CD14-positive monocyte (primary cell): ENCODE measurements around the gene C4B. TPM values are rescaled to one million over a fixed set of nuclear protein-coding genes. Genes with fewer than 3 reads are reported as not detected.

Experiments used
- DNase-seq, 3 donors: peaks; one replicate each; pipeline ENCODE4 v3.0.0-alpha.2; 2011 to 2022
- H2AFZ ChIP-seq: 2 replicates; pipeline ENCODE4 v1.6.0; 2012; ENCODE audit warnings: mild to moderate bottlenecking, low read depth, low read length, inconsistent platforms; ENCODE audit not compliant: insufficient read depth, poor library complexity, severe bottlenecking
- H3K27ac ChIP-seq, 2 donors: 1 replicate in 1 of 2; 2 replicates in 1 of 2; pipeline ENCODE4 v1.5.1; 2012 to 2013; ENCODE audit warnings: low read length in 2 of 2, control low read depth in 1 of 2, inconsistent platforms in 1 of 2, low read depth in 1 of 2, mild to moderate bottlenecking in 1 of 2
- H3K27me3 ChIP-seq, 2 donors: one replicate each; pipeline versions ENCODE4 v1.6.0 to v1.6.1; 2011 to 2013; ENCODE audit warnings: low read length in 2 of 2; ENCODE audit not compliant: control insufficient read depth in 2 of 2, insufficient read depth in 2 of 2
- H3K36me3 ChIP-seq, 2 donors: replicated peaks in 1 of 2; 1 replicate in 1 of 2; 2 replicates in 1 of 2; pipeline versions ENCODE4 v1.5.1 to v1.6.1; 2012 to 2013; ENCODE audit warnings: low read length in 2 of 2, control low read depth in 1 of 2, inconsistent platforms in 1 of 2, mild to moderate bottlenecking in 1 of 2; ENCODE audit not compliant: insufficient read depth in 2 of 2, control insufficient read depth in 1 of 2
- H3K4me1 ChIP-seq, 2 donors: 1 replicate in 1 of 2; 2 replicates in 1 of 2; pipeline versions ENCODE4 v1.5.1 to v1.6.1; 2012 to 2013; ENCODE audit warnings: low read length in 2 of 2, control low read depth in 1 of 2, inconsistent platforms in 1 of 2, mild to moderate bottlenecking in 1 of 2, moderate library complexity in 1 of 2; ENCODE audit not compliant: insufficient read depth in 2 of 2, control insufficient read depth in 1 of 2
- H3K4me2 ChIP-seq: replicated peaks from 2 replicates; pipeline ENCODE3; 2012; ENCODE audit warnings: low read length, moderate library complexity, mild to moderate bottlenecking; ENCODE audit not compliant: poor library complexity, severe bottlenecking; ENCODE audit errors: extremely low read depth
- H3K4me3 ChIP-seq, 3 experiments: fragments of 200-600 bp in 1 of 3; sonication (generic) in 1 of 3; replicated peaks in 1 of 3; 1 replicate in 2 of 3; 2 replicates in 1 of 3; pipeline ENCODE4 v1.5.1; 2011 to 2013; ENCODE audit warnings: low read length in 3 of 3, mild to moderate bottlenecking in 3 of 3, control low read depth in 2 of 3, low read depth in 2 of 3, inconsistent platforms in 1 of 3, moderate library complexity in 1 of 3
- H3K79me2 ChIP-seq: 2 replicates; pipeline ENCODE4 v1.6.0; 2012; ENCODE audit warnings: mild to moderate bottlenecking, control low read depth, inconsistent platforms, low read length, moderate library complexity; ENCODE audit not compliant: insufficient read depth
- H3K9ac ChIP-seq: 2 replicates; pipeline ENCODE4 v1.6.0; 2017; ENCODE audit warnings: low read length, mild to moderate bottlenecking; ENCODE audit not compliant: insufficient read depth, poor library complexity, severe bottlenecking
- H3K9me3 ChIP-seq, 2 donors: replicated peaks in 1 of 2; 1 replicate in 1 of 2; 2 replicates in 1 of 2; pipeline versions ENCODE4 v1.5.1 to v1.6.1; 2012 to 2013; ENCODE audit warnings: low read length in 2 of 2, control low read depth in 1 of 2; ENCODE audit not compliant: control insufficient read depth in 1 of 2, insufficient read depth in 1 of 2
- H4K20me1 ChIP-seq: 2 replicates; pipeline ENCODE4 v1.6.0; 2012; ENCODE audit warnings: mild to moderate bottlenecking, low read length, control low read depth, moderate library complexity; ENCODE audit not compliant: insufficient read depth
- H3K27ac Mint-ChIP-seq, 7 donors: one replicate each; pipeline ENCODE4 v1.8.0; 2020; ENCODE audit warnings: mild to moderate bottlenecking in 7 of 7, mixed read lengths in 7 of 7, moderate library complexity in 6 of 7, inconsistent platforms in 2 of 7
- H3K27me3 Mint-ChIP-seq, 3 donors: one replicate each; pipeline ENCODE4 v1.8.0; 2021 to 2022; ENCODE audit warnings: low read depth in 3 of 3, mild to moderate bottlenecking in 3 of 3, mixed read lengths in 3 of 3, moderate library complexity in 3 of 3, inconsistent platforms in 1 of 3
- H3K36me3 Mint-ChIP-seq, 2 donors: one replicate each; pipeline ENCODE4 v1.8.0; 2020; ENCODE audit warnings: mixed read lengths in 2 of 2, inconsistent platforms in 1 of 2, mild to moderate bottlenecking in 1 of 2
- H3K4me1 Mint-ChIP-seq: one replicate; pipeline ENCODE4 v1.8.0; 2020; ENCODE audit warnings: mild to moderate bottlenecking, mixed read lengths
- H3K4me3 Mint-ChIP-seq, 2 donors: one replicate each; pipeline ENCODE4 v1.8.0; 2020; ENCODE audit warnings: mild to moderate bottlenecking in 2 of 2, mixed read lengths in 2 of 2, moderate library complexity in 1 of 2
- H3K9me3 Mint-ChIP-seq, 7 donors: one replicate each; pipeline ENCODE4 v1.8.0; 2020 to 2022; ENCODE audit warnings: mixed read lengths in 7 of 7, mild to moderate bottlenecking in 6 of 7, moderate library complexity in 6 of 7, inconsistent platforms in 2 of 7
- CTCF ChIP-seq: fragments of 200-600 bp; IDR thresholded peaks from one replicate; pipeline ENCODE4 v1.8.0; 2022; ENCODE audit warnings: antibody characterized with exemption, mild to moderate bottlenecking
- WGBS: methylation state at CpG from one replicate; pipeline ENCODE4 v1.1.5; 2013; ENCODE audit warnings: missing lambda C conversion rate; ENCODE audit not compliant: insufficient coverage; 5-methylcytosine and 5-hydroxymethylcytosine counted together
- intact Hi-C, 2 donors: fragments of 100-400 bp; cut with micrococcal nuclease; formaldehyde crosslinking; loops; one replicate each; pipeline versions ENCODE4 v1.15.0 to v1.15.1; 2023
- polyA plus RNA-seq, 3 donors: library from polyadenylated mRNA; depleted of rRNA in 1 of 3; unstranded in 2 of 3; stranded (reverse) in 1 of 3; fragments of 300-500 nt in 2 of 3; fragments of >200 nt in 1 of 3; fragmentation: Illumina TruSeq in 2 of 3; gene quantifications; 1 replicate in 2 of 3; 2 replicates in 1 of 3; pipeline ENCODE4 v1.2.3, GENCODE V29; 2012 to 2021

Gene C4B
- polyA plus RNA-seq, 3 donors: 0.18 to 11.6 TPM; not detected in 1

- Histone ChIP-seq H3K27me3 (no peaks in the 10 kb centered on the region), H3K4me3 (no peak overlapping the region), H3K4me1 (no peaks in the 10 kb centered on the region), H3K9ac (no peak overlapping the region), H3K79me2 (no peaks in the 10 kb centered on the region), H2AFZ (no peak overlapping the region), H3K9me3 (no peaks in the 10 kb centered on the region), H3K36me3 (no peaks in the 10 kb centered on the region), H3K4me2 (no peak overlapping the region), H3K27ac (no peak overlapping the region), H4K20me1 (no peaks in the 10 kb centered on the region)
- Mint-ChIP-seq H3K9me3 (no peaks in the 10 kb centered on the region), H3K4me3 (no peak overlapping the region), H3K4me1 (no peaks in the 10 kb centered on the region), H3K36me3 (no peaks in the 10 kb centered on the region), H3K27me3 (peaks cover 5 to 10% (median 6%) of the 10 kb centered on the region in 3 donors), H3K27ac (no peak overlapping the region)
- TF ChIP-seq CTCF: no peak
- intact Hi-C loops: no loop called here
- WGBS: 90% methylated on average over 19 of the region's 24 CpGs
- DNase-seq: no peak
Measured at GRCh38 chr6:32069878-32070515, 55.4 kb downstream of the C4B start.

- no peak overlapping the region for H3K9ac ChIP-seq
- 81% methylated on average over 8 of the region's 16 CpGs for WGBS
- no peaks in the 10 kb centered on the region for H3K4me1 Mint-ChIP-seq
- peaks cover 7 to 14% (median 9%) of the 10 kb centered on the region in 3 donors for H3K27me3 Mint-ChIP-seq
- no peak overlapping the region for H3K27ac ChIP-seq
- no peak for TF ChIP-seq CTCF
- H3K27me3 ChIP-seq: no peaks in the 10 kb centered on the region
- no peak for DNase-seq
- no peak overlapping the region for H3K4me2 ChIP-seq
- no peak overlapping the region for H3K27ac Mint-ChIP-seq
- H3K4me1 ChIP-seq: no peaks in the 10 kb centered on the region
- no peaks in the 10 kb centered on the region for H4K20me1 ChIP-seq
- H3K36me3 ChIP-seq: no peaks in the 10 kb centered on the region
- H2AFZ ChIP-seq: no peak overlapping the region
- intact Hi-C loops: no loop called here
- H3K79me2 ChIP-seq: no peaks in the 10 kb centered on the region
- no peaks in the 10 kb centered on the region for H3K9me3 Mint-ChIP-seq
- no peaks in the 10 kb centered on the region for H3K9me3 ChIP-seq
- no peak overlapping the region for H3K4me3 Mint-ChIP-seq
- no peak overlapping the region for H3K4me3 ChIP-seq
- H3K36me3 Mint-ChIP-seq: no peaks in the 10 kb centered on the region
Measured at GRCh38 chr6:32070814-32071543, 56.4 kb downstream of the C4B start.
